ELF-1 (cell line): ENCODE data around the gene CAMSAP1.

Experiments
- DNase-seq: peaks from one replicate; pipeline ENCODE4 v3.0.0-alpha.2; 2016; ENCODE audit warnings: low read depth, low spot score

The CAMSAP1 gene

GRCh38 chr9:135941288-135941995 lies 34.1 kb upstream of the CAMSAP1 start:
- DNase-seq: no peak

- no peak for DNase-seq
These were observed 32.3 kb upstream of the CAMSAP1 start for GRCh38 chr9:135939351-135940265.

DNA sequence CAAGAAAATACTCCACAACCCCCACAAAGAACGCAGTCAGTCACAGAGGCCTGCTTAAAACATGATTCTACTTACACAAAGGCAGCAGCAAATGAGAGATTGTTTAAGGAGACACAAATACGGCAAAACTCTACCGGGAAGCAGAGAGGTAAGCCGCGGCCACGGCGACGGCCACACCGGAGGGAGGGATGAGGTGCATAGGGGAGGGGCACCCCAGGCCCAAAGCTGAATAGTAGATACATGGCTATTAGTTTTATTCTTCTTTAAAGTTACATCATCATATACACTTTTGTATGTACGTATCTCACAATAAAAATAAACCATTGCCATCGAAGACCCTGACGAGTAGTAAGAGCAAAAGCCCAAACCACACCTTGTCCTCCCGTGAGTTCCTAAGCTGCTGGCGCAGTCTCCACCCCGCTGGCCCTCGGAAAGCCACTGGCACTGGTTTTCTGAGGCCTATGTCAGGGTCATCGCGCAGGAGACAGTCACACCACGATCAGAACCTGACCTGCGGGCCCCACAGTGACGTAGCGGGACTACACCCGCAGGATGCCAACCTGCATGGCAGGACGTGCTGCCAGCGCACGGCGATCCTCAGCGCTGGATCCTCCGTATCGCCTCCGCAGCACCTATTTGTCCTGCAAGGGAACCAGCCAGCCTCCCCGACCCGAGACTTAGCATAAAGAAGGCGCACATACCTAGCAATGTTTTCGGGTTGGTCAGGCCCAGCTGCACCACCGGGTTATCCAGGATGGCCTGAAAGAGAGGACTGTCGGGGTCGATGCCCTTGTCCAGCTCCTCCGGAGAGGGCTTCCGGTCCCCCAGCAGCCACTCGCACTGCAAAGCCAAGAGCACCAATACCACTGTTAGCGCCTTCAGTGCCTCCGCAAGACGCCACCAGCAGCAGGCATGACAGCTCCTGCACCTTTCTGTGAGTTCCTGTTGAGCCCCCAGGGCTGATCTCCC lies 30.5 kb upstream of the CAMSAP1 start:
- DNase-seq: no peak

- DNase-seq: no peak
These were observed 25.8 kb upstream of the CAMSAP1 start for GRCh38 chr9:135933114-135933513.

DNA sequence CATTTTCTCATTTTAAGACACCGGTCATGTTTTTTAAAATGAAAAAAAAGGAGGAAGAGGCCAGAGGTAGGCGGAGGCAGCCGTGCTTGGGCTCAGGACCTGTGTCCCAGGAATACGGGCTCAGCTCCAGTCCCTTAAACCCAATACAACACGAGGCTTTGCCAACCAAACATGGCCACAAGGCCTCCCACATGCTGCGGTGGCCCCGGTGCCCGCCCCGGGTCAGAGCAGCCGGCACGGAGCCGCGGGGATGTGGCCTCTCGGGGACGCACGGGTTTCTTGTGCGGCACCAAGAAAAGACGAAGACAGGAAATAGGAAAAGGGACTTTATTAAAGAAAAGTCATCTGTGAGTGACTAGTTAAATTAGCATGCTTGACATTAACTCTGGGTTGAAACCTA lies 25.3 kb upstream of the CAMSAP1 start:
- DNase-seq: no peak

DNA sequence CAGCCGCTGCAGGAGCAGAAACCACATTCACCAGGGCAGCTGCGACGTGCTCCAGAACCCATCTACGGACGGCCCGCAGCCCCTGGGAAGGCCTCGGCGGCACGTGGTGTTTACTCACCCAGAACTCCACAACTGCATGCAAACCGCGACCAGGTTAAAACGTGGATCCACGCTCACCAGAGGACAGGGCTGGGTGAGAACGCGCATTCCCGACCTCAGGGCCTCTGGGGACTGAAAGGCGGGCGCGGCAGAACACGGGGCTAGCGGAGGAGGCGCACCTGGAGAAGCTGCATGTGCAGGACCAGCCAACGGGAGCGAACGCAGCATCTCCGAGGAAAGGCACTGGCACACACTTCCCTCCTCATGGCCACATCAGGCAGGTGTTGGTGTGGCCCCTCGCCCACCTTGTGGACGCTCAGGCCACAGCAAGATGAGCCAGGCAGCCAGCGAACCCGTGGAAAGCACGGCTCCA lies 24.0 kb upstream of the CAMSAP1 start:
- no peak for DNase-seq

DNA sequence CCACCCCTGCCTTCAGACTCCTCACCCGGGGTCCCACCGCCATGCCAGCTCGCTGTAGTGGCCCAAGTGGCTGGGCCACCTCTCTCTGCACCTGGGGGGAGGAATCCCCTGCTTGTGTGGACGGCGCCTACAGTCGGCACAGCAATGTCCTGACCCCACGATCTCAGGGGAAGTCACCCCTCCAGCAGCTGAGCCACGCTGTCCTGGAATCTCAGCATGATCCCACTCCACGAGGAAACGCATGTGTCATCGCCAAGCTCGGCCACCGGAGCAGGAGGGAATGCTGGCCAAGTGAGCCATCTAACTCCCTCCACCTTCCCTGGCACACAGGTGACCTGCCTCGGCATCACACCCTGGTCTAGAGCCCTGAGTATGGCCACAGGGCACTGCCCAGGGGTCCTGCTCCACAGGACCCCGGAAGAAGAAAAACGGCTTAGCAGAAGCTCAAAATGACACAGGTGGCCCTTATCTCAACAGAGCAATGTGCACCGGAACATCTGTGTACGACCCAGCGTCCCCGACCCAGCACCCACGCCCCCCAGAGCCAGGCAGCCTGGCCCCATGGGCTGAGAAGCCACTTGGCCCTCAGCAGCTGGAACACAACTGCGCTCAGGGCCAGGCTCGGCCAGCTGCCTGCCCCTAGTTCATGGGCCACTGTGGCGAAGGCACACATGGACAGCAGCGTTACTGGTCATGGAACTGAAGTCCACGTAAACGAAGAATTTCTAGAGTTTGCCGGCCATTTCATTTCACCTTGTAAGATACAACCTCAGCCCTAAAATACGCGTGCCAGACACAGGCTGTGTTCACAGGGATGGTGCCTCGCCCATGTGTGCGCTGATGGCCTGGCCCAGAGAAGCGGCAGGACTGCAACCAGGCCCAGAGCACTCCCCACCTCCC lies 23.4 kb upstream of the CAMSAP1 start:
- no peak for DNase-seq

GRCh38 chr9:135929656-135930445 lies 22.5 kb upstream of the CAMSAP1 start:
- DNase-seq: no peak

DNA sequence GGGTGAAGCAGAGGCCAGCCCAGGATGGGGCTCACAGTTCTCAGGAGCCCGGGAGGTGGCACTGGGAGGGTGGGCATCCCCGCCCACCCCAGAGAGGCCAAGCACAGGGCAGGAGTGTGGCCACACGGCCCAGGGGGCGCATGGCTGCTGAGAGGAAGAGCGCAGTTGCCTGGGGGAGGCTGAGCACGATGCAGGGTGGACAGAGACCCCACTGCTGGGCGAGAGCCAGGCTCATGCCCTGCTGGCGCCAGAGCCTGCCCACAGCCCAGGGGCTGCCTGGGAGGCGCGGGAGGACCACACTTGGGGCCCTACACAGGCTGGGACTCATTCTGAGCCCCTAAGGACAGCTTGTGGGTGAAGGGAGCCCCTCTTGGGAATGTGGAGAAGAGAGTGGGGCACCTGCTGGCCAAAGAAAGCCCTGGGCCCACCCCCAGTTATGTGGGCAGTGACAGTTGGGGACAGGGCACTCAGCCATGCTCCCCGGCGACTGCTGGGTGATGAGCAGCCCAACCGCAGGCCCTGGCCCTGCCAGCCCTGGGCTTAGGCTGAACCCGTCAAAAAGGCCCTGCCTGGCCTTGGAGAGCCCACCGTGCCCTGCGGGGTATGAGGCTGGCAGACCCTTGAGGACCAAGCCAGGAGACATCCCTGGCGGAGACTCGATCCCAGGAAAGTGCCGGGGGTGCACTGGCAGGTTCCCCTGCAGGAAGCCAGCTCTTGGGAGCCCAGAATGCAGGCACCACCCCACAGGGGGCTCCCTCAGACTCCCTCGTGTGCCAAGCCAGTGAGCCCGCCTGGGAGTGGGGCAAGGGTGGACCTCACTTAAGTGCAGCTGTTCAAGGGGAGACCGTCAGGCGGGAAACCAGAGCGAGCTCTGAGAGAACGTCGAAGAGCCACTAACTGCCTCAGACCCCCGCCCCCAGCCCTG lies 21.6 kb upstream of the CAMSAP1 start:
- DNase-seq: no peak

GRCh38 chr9:135928074-135928730 lies 20.9 kb upstream of the CAMSAP1 start:
- no peak for DNase-seq

DNA sequence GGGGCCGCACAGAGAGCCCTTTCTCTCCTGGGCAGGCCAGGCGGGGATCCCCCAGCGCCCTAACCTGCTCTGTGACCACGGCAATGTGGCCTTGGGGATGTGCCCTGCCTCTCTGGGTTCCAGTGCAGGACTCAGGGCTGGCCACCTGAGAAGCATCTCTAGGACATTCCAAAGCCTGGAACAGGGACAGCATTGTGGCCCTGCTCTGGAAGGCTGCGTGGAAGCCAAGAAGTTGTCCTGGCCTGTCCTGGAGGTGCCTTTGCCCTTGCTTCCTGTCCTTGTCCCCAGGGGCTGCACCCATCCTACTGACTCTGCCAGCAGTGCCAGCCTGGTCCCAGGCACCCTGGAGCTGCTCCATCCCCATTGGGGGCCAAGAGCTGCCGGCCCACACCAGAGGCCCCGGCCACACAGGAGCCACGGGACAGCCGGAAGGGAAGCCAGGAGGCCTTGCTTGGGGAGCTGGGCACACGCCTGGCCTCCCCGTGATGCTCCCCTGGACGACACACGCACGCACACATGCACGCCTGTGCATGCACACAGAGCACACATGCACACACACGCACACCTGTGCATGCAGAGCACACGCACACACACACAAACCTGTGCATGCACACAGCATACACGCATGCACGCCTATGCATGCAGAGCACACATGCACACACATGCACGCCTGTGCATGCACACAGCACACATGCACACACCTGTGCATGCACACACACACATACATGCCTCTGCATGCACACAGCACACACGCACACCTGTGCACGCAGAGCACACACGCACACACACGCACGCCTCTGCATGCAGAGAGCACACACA lies 20.1 kb upstream of the CAMSAP1 start:
- no peak for DNase-seq

GRCh38 chr9:135926402-135927194 lies 19.3 kb upstream of the CAMSAP1 start:
- DNase-seq: peak; percentile 15

GRCh38 chr9:135925496-135926133 lies 18.3 kb upstream of the CAMSAP1 start:
- no peak for DNase-seq

DNA sequence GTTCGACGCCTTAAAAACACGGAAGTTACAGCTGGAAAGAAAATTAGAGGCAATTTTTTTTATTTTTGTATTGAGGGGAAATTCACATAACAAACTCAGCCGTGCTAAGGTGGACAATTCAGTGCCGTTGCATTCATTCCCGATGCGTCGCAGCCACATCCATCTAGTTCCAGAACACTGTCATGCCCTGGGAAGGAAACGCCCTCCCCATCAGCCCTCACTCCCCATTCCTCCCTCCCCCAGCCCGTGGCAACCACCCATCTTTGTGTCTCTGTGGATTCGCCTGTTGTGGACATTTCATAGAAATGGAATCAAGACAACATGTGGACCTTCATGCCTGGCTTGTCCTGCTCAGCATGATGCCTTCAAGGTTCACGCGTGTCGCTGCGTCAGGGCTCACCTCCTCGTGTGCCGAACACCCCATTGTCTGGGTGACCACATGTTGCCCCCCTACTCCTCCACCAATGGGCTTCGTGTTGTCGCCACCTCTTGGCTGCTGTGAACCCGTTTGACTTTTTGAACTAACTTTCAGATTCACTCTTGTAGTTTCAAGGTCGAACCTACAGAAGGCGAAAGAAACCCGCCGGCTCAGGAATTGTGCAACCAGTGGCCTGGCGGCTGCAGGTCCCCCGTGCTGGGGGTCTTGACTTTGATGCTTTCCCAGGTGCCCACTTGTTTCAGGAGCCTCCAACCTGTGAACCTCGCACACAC lies 17.4 kb upstream of the CAMSAP1 start:
- no peak for DNase-seq

- no peak for DNase-seq
These were observed 16.2 kb upstream of the CAMSAP1 start for GRCh38 chr9:135923508-135923907.
